HG02970 (cell line): ENCODE data around the gene SH2D6.
"Not testable (repeated sequence)": the region's sequence is repeated elsewhere in the genome, so short reads cannot be mapped to it uniquely, and the experiment has no call there.

Experiments
- ATAC-seq: cut with Tn5 transposase; IDR thresholded peaks from one replicate; pipeline ENCODE4 v1.9.1; 2021; ENCODE audit warnings: mild to moderate bottlenecking, moderate library complexity, moderate number of reproducible peaks; ENCODE audit not compliant: unreplicated experiment, low FRiP score

SH2D6 gene

DNA sequence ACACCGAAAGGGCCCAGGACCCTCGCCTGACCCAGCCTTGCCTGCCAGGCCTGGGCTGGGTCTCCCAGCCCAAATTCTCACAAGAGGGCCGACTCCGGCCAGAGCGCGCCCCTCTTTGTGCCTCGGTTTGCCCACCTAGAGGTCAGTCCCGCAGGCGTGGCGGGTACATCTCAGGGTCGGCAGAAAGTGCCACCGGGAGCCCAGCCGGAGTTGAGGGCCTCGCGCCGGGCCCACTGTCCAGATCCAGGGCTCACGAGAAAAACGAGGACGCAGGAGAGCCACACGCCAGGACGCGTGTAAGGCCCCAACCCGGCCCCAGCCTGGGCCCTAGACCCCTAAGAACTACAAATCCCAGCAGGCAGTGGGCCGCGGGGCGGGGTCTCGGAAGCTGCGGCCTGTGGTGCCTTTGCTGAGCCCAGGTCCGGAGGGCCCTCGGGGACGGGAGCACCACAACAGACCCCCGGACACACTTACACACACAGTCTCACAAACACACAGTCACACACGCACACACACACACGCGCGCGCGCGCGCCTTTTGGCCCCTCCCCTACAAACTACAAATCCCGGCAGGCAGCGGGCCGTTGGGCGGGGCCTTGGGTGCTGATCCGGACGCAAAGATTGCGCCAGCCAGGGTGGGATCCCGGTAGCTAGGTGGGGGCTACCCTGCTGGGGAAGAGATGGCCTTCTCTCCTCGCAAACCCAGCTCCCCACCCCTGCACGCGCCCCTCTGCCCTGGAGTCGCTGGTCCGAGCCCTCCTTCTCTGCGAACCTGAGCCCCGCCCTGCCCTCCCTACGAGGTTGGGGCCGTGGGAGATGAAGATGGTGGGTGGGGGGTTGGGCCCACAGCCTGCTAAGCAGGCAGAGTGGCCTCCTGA is at the start of gene SH2D6:
SH2D6 (plus strand) TSS at position 583 of the 877 bp plus-strand sequence. CDS start 10,752 bp downstream, outside the sequence.
- ATAC-seq = peak; percentile 55

- no peak for ATAC-seq
Measured at GRCh38 chr2:85368921-85369320, 49.6 kb upstream of the SH2D6 start.

- ATAC-seq = no peak
Measured at GRCh38 chr2:85369500-85369899, 49.0 kb upstream of the SH2D6 start.

DNA sequence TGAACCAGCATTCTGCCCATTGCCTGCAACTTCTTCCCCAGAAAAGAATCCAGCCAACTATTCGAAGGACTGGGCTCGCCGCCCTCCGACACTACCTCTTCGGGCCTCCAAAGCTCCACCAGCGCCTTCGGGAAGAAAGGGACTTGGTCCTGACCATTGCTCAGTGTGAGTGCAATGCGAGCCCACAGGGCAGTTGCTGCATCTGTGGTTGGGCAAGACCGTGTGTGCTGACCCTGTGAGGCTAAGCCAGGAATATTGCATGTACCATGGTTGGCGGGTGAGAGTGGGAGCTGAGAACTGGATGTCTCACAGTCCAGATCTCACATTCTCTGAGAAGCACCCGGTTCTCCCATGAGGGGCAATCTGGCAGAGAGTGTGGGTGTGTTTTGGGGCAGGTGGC is 47.5 kb upstream of the SH2D6 start:
- ATAC-seq = no peak

DNA sequence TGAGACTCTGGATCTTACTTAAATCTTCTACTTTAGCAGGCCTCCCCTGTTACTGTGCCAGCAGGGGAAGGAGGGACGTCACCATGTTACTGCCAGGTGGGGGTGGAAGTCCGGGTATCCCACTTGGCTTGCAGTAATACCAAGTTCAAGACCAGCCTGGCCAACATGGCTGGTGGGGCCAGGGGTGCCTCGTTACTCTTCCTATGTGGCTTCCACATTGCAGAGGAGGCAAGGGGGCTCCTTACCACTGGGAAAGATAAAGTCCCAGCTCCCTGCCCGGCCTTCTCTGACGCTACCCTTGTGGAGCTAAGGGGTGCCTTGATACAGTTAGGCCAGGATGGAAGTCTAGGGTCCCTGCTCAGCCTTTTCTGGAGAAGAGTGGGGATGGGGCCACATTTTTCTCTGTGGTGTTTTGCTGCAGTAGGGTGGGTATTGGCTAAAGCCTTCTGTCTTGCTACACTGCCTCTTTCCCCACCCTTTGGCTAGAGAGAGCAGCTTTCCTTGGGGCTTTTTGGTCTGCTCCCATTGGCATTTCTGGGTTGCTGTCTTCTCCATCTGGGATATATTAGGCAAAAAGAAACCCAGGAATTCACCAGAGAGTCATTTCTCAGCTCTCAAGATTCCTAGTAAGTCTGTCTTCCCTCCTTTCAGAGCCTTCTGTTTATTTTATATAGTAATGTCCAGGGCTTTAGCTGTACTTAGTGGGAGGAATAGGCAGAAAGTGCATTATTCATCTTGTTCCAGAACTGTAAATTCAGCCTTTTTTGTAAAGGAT is 42.0 kb upstream of the SH2D6 start:
- ATAC-seq = no peak

GRCh38 chr2:85377083-85377482 is 41.4 kb upstream of the SH2D6 start:
- ATAC-seq = no peak

GRCh38 chr2:85378257-85378656 is 40.3 kb upstream of the SH2D6 start:
- no peak for ATAC-seq

- no peak for ATAC-seq
Measured at GRCh38 chr2:85380048-85380447, 38.5 kb upstream of the SH2D6 start.

- ATAC-seq = not testable (repeated sequence)
Measured at GRCh38 chr2:85383151-85383550, 35.4 kb upstream of the SH2D6 start.

GRCh38 chr2:85383850-85384249 is 34.7 kb upstream of the SH2D6 start:
- no peak for ATAC-seq

DNA sequence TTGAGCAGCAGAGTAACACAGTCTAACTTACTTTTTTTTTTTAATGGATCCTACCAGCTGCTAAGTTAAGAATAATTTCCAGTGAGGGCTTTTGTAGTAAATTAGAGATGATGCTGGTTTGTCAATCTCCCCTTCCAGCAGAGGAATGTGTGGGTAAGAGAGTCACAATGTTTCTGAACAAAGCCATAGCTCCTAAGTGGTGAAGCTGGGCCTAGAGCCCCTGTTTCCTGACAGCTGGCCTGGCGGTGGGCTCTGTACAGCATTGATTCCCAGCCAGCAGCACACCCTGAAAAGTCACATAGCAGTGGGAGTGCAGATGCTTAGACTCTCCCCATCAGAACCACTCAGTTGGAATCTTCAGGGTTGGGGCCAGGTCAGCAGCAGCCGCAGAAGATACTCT is 32.8 kb upstream of the SH2D6 start:
- ATAC-seq = no peak

- no peak for ATAC-seq
Measured at GRCh38 chr2:85387754-85388153, 30.8 kb upstream of the SH2D6 start.

- ATAC-seq = no peak
Measured at GRCh38 chr2:85388878-85389538, 29.5 kb upstream of the SH2D6 start.

GRCh38 chr2:85390941-85391669 is 27.4 kb upstream of the SH2D6 start:
- ATAC-seq = no peak

DNA sequence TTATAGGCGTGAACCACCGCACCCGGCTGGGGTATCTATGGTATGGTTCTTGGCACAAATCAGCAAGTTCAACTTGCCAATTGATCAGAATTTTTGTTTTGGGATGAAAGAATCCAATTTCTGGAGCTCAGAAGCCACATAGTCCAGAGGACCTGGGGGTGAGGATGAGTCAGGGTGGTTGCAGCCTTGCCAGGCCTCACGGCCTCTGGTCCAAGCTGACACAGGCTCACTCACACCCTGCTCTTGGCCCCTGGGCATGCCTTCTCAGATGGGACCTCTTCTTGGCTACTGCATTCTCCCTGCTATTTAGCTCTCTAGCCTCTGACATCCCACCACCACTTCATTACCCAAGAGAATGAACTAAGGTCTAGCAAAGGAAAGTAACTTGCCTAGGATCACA is 24.7 kb upstream of the SH2D6 start:
- ATAC-seq = no peak

DNA sequence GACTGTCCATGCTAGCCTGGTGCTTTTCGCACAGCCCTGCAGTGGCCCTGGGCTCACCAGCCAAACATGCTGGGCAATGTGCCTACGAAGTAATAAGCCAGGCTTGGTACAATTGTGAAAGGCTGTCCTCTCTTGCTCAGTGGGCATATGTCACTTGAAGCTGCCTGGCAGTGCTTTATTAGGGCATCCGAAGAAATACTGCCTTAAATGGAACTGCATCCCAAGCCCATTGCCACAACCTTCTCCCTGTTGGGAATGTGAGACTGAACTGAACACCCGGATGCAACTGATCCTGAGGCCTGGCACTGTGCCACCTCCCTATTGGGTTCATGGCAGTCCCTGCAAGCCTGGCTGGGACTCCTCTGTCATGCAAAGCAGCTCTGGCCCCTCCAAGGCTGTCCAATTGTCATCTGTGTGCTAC is 24.2 kb upstream of the SH2D6 start:
- ATAC-seq = no peak

GRCh38 chr2:85394976-85395375 is 23.5 kb upstream of the SH2D6 start:
- no peak for ATAC-seq

DNA sequence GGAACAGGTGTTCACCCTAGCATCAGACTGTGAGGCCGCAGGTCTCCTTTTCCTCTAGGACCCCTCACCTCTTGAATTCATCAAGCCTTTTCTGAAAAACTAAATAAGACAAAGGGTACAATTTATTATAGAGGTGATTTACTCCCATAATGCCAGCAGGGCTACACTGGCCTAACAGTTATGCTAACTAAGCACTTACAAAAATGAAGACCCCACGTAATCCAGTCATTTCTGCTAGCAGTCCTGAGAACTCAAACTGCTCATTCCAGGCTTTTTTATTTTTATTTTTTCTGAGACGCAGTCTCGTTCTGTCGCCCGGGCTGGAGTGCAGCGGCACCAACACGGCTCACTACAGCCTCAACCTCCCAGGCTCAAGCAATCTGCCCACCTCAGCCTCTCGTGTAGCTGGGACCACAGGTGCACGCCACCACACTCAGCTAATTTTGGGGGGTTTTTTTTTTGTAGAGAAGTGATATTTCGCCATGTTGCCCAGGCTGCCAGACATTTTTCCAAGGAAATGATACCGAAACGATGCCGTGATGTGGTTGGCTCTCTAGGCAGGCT is 22.5 kb upstream of the SH2D6 start:
- no peak for ATAC-seq

DNA sequence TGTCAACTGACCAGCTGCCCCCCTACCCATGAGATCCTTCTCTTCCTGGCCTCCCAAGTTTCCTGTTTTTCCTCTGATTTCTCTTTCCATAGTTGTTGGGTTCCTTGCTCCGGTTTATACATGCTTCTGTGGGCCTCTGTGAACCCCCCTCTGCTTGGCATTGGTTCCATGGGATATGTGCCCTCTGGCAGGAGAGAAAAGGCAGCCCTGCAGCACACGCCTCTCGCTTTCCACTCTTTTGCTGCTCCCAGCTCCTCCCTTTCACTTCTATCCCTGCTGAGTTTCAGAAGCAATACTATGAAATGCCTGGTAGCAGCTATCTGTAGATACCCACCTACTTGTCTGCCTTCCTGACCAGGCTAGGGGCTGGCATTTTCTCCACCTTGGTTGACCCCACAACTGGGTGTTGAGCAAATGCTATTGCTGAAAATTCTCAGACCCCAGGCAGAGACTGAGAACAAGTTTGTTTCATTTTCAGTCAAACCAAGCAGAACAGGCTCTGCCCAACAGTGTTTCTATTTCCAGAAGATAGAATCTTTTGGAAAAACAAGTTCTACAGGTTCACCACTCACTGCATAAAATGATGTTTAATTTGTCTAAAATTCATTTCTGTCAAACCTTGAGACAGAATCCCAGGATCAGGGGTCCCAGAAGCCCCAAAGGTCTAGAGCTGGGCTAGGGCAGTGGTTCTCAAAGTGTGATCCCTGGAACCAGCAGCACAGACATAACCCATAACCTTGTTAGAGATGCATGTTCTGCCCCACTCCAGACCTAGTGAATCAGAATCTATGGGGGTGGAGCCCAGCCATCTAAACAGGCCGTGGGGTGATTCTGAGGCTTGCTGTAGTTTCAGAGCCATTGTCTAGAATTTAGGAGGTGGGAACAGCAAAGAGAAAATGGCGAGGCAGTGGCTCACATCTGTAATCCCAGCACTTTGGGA is 21.7 kb upstream of the SH2D6 start:
- no peak for ATAC-seq
